IPS DF 6.9 (cell line): Measurements from ENCODE around the gene CFH.
A peak's percentile ranks its signal among the peaks of the same experiment; 100 is the strongest.

ENCODE experiments used
- DNase-seq: peaks from one replicate; pipeline ENCODE4 v3.0.0-alpha.2; 2013; ENCODE audit warnings: low read depth, low spot score
- H3K27ac ChIP-seq: one replicate; pipeline ENCODE4 v1.5.1; 2013; ENCODE audit warnings: low read length, control low read depth
- H3K27me3 ChIP-seq: 2 replicates; pipeline ENCODE4 v1.6.1; 2013; ENCODE audit warnings: mild to moderate bottlenecking, low read length; ENCODE audit not compliant: control insufficient read depth, insufficient read depth
- H3K36me3 ChIP-seq: 2 replicates; pipeline ENCODE4 v1.6.1; 2013; ENCODE audit warnings: low read length; ENCODE audit not compliant: control insufficient read depth, insufficient read depth
- H3K4me1 ChIP-seq: 2 replicates; pipeline ENCODE4 v1.6.1; 2013; ENCODE audit warnings: low read length; ENCODE audit not compliant: control insufficient read depth, insufficient read depth
- H3K4me3 ChIP-seq: 2 replicates; pipeline ENCODE4 v1.5.1; 2013; ENCODE audit warnings: mild to moderate bottlenecking, low read length
- H3K9me3 ChIP-seq: 2 replicates; pipeline ENCODE4 v1.6.1; 2013; ENCODE audit warnings: low read length, inconsistent platforms; ENCODE audit not compliant: control insufficient read depth, insufficient read depth
- WGBS: extraction: QIAGEN DNeasy Blood & Tissue Kit; methylation state at CpG from one replicate; pipeline ENCODE4 v1.1.7; 2013; ENCODE audit warnings: mixed read lengths, missing lambda C conversion rate; ENCODE audit not compliant: insufficient read length, insufficient coverage; 5-methylcytosine and 5-hydroxymethylcytosine counted together

Gene CFH

GRCh38 chr1:196651637-196652215 lies at the start of gene CFH:
Gene CFH (plus strand): TSS chr1:196652043. CDS start chr1:196652118, 75 bp downstream.
- no peaks in the 10 kb centered on the region for H3K27me3 ChIP-seq
- no peaks in the 10 kb centered on the region for H3K36me3 ChIP-seq
- no peaks in the 10 kb centered on the region for H3K4me1 ChIP-seq
- WGBS = no CpG with 5 or more reads among the region's 5 CpGs
- DNase-seq = no peak
- no peaks in the 10 kb centered on the region for H3K9me3 ChIP-seq
- H3K27ac ChIP-seq = no peak within 1 kb of the TSS
- H3K4me3 ChIP-seq = no peak within 1 kb of the TSS

- H3K27ac ChIP-seq = no peak overlapping the region
- no peak for DNase-seq
- no peaks in the 10 kb centered on the region for H3K9me3 ChIP-seq
- no peaks in the 10 kb centered on the region for H3K36me3 ChIP-seq
- no peak overlapping the region for H3K4me3 ChIP-seq
- H3K4me1 ChIP-seq = no peaks in the 10 kb centered on the region
- no peaks in the 10 kb centered on the region for H3K27me3 ChIP-seq
These were observed 48.2 kb upstream of the CFH start for GRCh38 chr1:196603651-196604050.

- WGBS = no CpG with 5 or more reads among the region's 8 CpGs
- Histone ChIP-seq H3K27ac (peak overlapping the region; percentile 84), H3K36me3 (no peaks in the 10 kb centered on the region), H3K4me1 (peaks cover 3% of the 10 kb centered on the region; the same call in 1 of the 2 replicates), H3K27me3 (no peaks in the 10 kb centered on the region), H3K9me3 (no peaks in the 10 kb centered on the region), H3K4me3 (peak overlapping the region; percentile 66)
- DNase-seq = no peak
These were observed 43.9 kb upstream of the CFH start for GRCh38 chr1:196607981-196608380.

GRCh38 chr1:196608390-196609369 lies 43.2 kb upstream of the CFH start, which contains the start of gene KCNT2:
Gene KCNT2 (minus strand): TSS chr1:196608440. CDS start chr1:196608309, 131 bp downstream.
- Histone ChIP-seq H3K27me3 (no peaks in the 10 kb centered on the region), H3K36me3 (no peaks in the 10 kb centered on the region), H3K4me3 (peak within 1 kb of the TSS; percentile 66), H3K9me3 (no peaks in the 10 kb centered on the region), H3K4me1 (peaks cover 3% of the 10 kb centered on the region; the same call in 1 of the 2 replicates), H3K27ac (peak within 1 kb of the TSS; percentile 84)
- DNase-seq = peak; percentile 93
- no CpG with 5 or more reads among the region's 43 CpGs for WGBS

GRCh38 chr1:196609370-196609737 lies 42.5 kb upstream of the CFH start:
- WGBS = no CpG with 5 or more reads among the region's 10 CpGs
- H3K4me1 ChIP-seq = peaks cover 3% of the 10 kb centered on the region; the same call in 1 of the 2 replicates

GRCh38 chr1:196611873-196612272 lies 40.0 kb upstream of the CFH start:
- no peaks in the 10 kb centered on the region for H3K27me3 ChIP-seq
- DNase-seq = no peak

More at GRCh38 chr1:196609370-196609737, 42.5 kb upstream of the CFH start:
- Histone ChIP-seq H3K4me3 (peak overlapping the region; percentile 66; the same call in 1 of the 2 replicates), H3K36me3 (no peaks in the 10 kb centered on the region), H3K27ac (no peak overlapping the region), H3K9me3 (no peaks in the 10 kb centered on the region), H3K27me3 (no peaks in the 10 kb centered on the region)
- DNase-seq = no peak

GRCh38 chr1:196619721-196620120 lies 32.1 kb upstream of the CFH start:
- Histone ChIP-seq H3K4me1 (no peaks in the 10 kb centered on the region), H3K4me3 (no peak overlapping the region), H3K9me3 (no peaks in the 10 kb centered on the region), H3K27ac (no peak overlapping the region), H3K36me3 (no peaks in the 10 kb centered on the region), H3K27me3 (no peaks in the 10 kb centered on the region)
- no peak for DNase-seq
- no CpG with 5 or more reads among the region's 2 CpGs for WGBS

More at GRCh38 chr1:196611873-196612272, 40.0 kb upstream of the CFH start:
- Histone ChIP-seq H3K4me3 (no peak overlapping the region), H3K4me1 (peaks cover 3% of the 10 kb centered on the region; the same call in 1 of the 2 replicates), H3K27ac (no peak overlapping the region), H3K36me3 (no peaks in the 10 kb centered on the region), H3K9me3 (no peaks in the 10 kb centered on the region)
- no CpG with 5 or more reads among the region's 3 CpGs for WGBS

GRCh38 chr1:196623079-196623478 lies 28.8 kb upstream of the CFH start:
- H3K27ac ChIP-seq = no peak overlapping the region
- DNase-seq = no peak
- no peaks in the 10 kb centered on the region for H3K36me3 ChIP-seq
- no peaks in the 10 kb centered on the region for H3K27me3 ChIP-seq
- no peaks in the 10 kb centered on the region for H3K9me3 ChIP-seq
- no CpG with 5 or more reads among the region's 1 CpG for WGBS
- no peaks in the 10 kb centered on the region for H3K4me1 ChIP-seq
- no peak overlapping the region for H3K4me3 ChIP-seq

GRCh38 chr1:196628838-196629237 lies 23.0 kb upstream of the CFH start:
- H3K4me1 ChIP-seq = no peaks in the 10 kb centered on the region
- no peaks in the 10 kb centered on the region for H3K27me3 ChIP-seq
- no peak overlapping the region for H3K27ac ChIP-seq
- no peaks in the 10 kb centered on the region for H3K36me3 ChIP-seq
- H3K9me3 ChIP-seq = no peaks in the 10 kb centered on the region
- WGBS = no CpG with 5 or more reads among the region's 3 CpGs
- no peak overlapping the region for H3K4me3 ChIP-seq
- DNase-seq = no peak

GRCh38 chr1:196637606-196638005 lies 14.2 kb upstream of the CFH start:
- Histone ChIP-seq H3K36me3 (no peaks in the 10 kb centered on the region), H3K4me1 (no peaks in the 10 kb centered on the region), H3K27me3 (no peaks in the 10 kb centered on the region), H3K4me3 (no peak overlapping the region), H3K27ac (no peak overlapping the region), H3K9me3 (no peaks in the 10 kb centered on the region)
- no CpG with 5 or more reads among the region's 6 CpGs for whole genome bisulfite sequencing
- no peak for DNase-seq
